Measurements from ENCODE around the gene CCDC63.

CCDC63 gene

GRCh38 chr12:110865521-110865920 is 18.7 kb downstream of the CCDC63 start:
- in situ Hi-C loops (cut with MboI; ENCODE audit: low sequenced_read_pairs, unreplicated experiment) = no loop called here
- no peak for DNase-seq (ENCODE audit: low spot score)
- TF ChIP-seq CTCF (IDR thresholded peaks at IDR 0.05; ENCODE audit: borderline replicate concordance, control extremely low read depth, extremely low read depth, insufficient read depth, missing control alignments) = no peak

GRCh38 chr12:110869026-110869425 is 22.2 kb downstream of the CCDC63 start:
- no peak for DNase-seq (ENCODE audit: low spot score)
- no peak for TF ChIP-seq CTCF (IDR thresholded peaks at IDR 0.05; ENCODE audit: borderline replicate concordance, control extremely low read depth, extremely low read depth, insufficient read depth, missing control alignments)
- in situ Hi-C loops (cut with MboI; ENCODE audit: low sequenced_read_pairs, unreplicated experiment) = no loop called here

GRCh38 chr12:110869803-110870202 is 23.0 kb downstream of the CCDC63 start:
- DNase-seq (ENCODE audit: low spot score) = no peak
- no peak for TF ChIP-seq CTCF (IDR thresholded peaks at IDR 0.05; ENCODE audit: borderline replicate concordance, control extremely low read depth, extremely low read depth, insufficient read depth, missing control alignments)
- in situ Hi-C loops (cut with MboI; ENCODE audit: low sequenced_read_pairs, unreplicated experiment) = no loop called here

- no peak for TF ChIP-seq CTCF (IDR thresholded peaks at IDR 0.05; ENCODE audit: borderline replicate concordance, control extremely low read depth, extremely low read depth, insufficient read depth, missing control alignments)
- in situ Hi-C loops (cut with MboI; ENCODE audit: low sequenced_read_pairs, unreplicated experiment) = no loop called here
- no peak for DNase-seq (ENCODE audit: low spot score)
Measured at GRCh38 chr12:110872100-110872499, 25.3 kb downstream of the CCDC63 start.

GRCh38 chr12:110874351-110874750 is 27.6 kb downstream of the CCDC63 start:
- in situ Hi-C loops (cut with MboI; ENCODE audit: low sequenced_read_pairs, unreplicated experiment) = no loop called here
- no peak for TF ChIP-seq CTCF (IDR thresholded peaks at IDR 0.05; ENCODE audit: borderline replicate concordance, control extremely low read depth, extremely low read depth, insufficient read depth, missing control alignments)
- no peak for DNase-seq (ENCODE audit: low spot score)

- DNase-seq (ENCODE audit: low spot score) = no peak
- in situ Hi-C loops (cut with MboI; ENCODE audit: low sequenced_read_pairs, unreplicated experiment) = no loop called here
- no peak for TF ChIP-seq CTCF (IDR thresholded peaks at IDR 0.05; ENCODE audit: borderline replicate concordance, control extremely low read depth, extremely low read depth, insufficient read depth, missing control alignments)
Measured at GRCh38 chr12:110874781-110875180, 28.0 kb downstream of the CCDC63 start.

- DNase-seq (ENCODE audit: low spot score) = no peak
- TF ChIP-seq CTCF (IDR thresholded peaks at IDR 0.05; ENCODE audit: borderline replicate concordance, control extremely low read depth, extremely low read depth, insufficient read depth, missing control alignments) = no peak
- in situ Hi-C loops (cut with MboI; ENCODE audit: low sequenced_read_pairs, unreplicated experiment) = loop anchor here (10.0 kb wide), 1 partner anchor 276 kb away; no protein-coding TSS in a partner anchor
Measured at GRCh38 chr12:110880651-110881050, 33.9 kb downstream of the CCDC63 start.
